PC-9 (cell line): ENCODE results near the gene LRRC3C.

Source experiments
- CTCF ChIP-seq: fragments of 200-600 bp; sonication (generic); conservative IDR thresholded peaks from 2 replicates; pipeline ENCODE4 v1.6.1; 2017; ENCODE audit warnings: mixed run types, antibody characterized with exemption, mild to moderate bottlenecking, moderate library complexity
- EZH2 ChIP-seq: fragments of 200-600 bp; sonication (generic); IDR thresholded peaks from 2 replicates; pipeline ENCODE4 v1.8.0; 2017; ENCODE audit warnings: antibody characterized with exemption, low read depth

GRCh38 chr17:39904990-39905288 lies 22.6 kb upstream of the LRRC3C start:
- TF ChIP-seq CTCF (no peak), EZH2 (no peak)
